Fibroblast of gingiva (primary cell): ENCODE data around the gene TMEM45A.
"Not testable (repeated sequence)": the region's sequence is repeated elsewhere in the genome, so short reads cannot be mapped to it uniquely, and the experiment has no call there.

Experiments
- DNase-seq: peaks from one replicate; pipeline ENCODE4 v3.0.0-alpha.2; 2011; ENCODE audit warnings: low read depth

TMEM45A gene

DNA sequence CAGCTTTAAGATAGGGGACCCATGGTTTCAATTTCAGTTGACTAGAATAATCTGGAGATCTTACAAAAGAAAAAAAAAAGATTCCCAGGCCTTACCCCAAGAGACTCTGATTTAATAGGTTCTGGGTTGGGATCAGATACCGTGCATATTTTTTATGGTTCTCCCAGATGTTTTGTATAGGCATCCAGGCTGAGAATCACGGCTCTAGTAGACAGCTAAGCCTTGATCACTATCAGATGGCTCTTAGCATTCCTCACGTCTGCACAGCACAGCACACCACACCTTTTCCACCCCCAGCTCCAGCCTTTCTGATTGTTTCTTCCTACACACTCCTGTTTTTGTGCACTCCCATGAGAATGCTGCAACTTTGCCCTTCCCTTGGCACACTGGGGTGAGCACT is 40.8 kb downstream of the TMEM45A start:
- peak; percentile 83 for DNase-seq

DNA sequence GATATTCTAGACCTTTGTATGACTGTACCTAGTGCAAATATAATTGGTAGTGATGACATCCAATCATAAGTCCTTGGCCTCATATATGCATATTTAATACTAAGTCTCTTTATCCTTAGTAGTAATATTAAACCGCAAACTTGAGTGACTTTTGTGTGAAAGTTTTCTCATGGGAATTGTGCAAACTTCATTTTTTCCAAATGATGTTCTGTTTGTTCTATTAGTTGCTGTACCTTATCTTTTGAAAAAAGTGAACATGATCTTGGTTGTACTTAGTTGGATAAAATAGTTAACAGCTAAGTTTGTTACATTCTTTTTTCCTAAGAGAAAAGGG is 43.2 kb downstream of the TMEM45A start:
- peak; percentile 52 for DNase-seq

DNA sequence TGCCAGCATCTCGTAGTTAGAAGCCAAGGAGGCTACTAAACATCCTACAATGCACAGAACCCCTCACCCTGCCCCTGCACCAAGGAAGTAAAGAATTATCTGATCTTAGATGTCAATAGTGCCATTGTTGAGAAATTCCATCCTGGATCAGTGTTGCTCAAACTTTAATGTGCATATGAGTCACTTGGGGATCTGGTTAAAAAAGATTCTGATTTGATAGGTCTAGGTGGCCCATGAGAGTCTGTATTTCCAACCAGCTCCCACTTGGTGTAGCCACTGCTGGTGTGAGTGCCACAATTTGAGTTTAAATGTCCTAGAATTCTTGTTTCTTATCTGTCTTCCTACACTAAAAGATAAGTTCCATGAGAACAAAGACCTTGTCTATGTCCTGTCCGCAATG is 43.7 kb downstream of the TMEM45A start:
- peak; percentile 37 for DNase-seq

DNA sequence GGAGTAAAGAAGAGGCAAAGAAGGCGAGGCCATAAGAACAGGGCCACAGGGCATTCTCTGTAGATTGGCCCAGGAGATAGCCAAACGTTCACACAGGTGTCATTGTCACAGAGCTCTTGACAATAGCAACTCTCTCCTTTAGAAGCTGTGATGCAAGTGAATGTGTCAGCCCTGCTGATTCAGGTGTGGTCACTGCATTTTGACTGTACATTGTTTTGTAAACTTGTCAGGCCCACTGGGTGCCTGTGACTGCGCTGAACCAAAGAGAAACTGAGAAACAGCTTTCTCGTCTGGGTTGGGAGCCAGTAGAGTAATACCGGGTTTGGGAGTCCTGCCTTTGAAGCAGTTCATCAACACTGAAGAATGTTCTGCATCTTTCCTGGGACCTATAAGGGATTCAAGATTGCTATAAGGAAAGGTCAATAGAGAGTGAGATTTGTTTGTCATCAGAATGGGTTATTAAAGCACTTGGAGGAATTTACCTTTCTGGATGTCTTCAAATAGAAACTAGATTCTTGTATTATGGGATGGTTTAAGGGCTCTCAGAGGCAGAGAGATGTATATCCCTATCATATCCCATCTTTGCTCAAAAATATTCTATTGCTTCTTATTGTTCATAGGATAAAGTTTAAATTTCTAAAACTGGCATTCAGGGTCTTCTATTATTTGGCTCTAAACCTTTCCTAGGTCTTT is 45.4 kb downstream of the TMEM45A start:
- no peak for DNase-seq

DNA sequence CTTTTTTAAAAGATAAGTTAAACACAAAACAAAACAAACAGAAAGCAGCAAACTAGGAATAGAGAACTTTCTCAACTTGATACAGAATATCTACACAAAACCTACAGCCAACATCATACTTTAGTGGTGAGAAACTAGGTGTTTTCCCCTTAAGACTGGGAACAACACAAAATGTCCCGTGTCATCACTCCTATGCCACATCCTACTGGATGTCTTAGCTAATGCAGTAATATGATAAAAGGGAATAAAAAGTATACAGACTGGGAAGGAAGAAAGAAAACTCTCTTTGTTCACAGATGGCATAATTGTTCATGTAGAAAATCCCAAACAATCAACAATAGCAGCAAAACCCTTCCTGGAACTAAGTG is 45.9 kb downstream of the TMEM45A start:
- peak; percentile 36 for DNase-seq

DNA sequence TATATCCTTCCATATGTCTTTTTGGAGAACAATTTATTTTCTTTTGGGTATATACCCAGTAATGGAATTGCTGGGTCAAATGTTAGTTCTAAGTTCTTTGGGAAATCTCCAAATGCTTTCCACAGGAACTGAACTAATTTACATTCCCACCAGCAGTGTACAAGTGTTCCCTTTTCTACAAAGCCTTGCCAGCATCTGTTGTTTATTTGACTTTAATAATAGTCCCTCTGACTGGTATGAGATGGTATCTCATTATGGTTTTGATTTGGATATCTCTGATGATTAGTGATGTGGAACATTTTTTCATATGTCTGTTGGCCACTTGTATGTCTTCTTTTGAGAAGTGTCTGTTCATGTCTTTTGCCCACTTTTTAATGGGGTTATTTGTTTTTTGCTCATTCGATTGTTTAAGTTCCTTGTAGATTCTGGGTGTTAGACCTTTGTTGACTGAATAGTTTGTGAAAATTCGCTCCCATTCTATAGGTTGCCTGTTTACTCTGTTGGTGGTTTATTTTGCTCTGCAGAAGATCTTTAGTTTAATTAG is 48.4 kb downstream of the TMEM45A start:
- peak; percentile 77 for DNase-seq

DNA sequence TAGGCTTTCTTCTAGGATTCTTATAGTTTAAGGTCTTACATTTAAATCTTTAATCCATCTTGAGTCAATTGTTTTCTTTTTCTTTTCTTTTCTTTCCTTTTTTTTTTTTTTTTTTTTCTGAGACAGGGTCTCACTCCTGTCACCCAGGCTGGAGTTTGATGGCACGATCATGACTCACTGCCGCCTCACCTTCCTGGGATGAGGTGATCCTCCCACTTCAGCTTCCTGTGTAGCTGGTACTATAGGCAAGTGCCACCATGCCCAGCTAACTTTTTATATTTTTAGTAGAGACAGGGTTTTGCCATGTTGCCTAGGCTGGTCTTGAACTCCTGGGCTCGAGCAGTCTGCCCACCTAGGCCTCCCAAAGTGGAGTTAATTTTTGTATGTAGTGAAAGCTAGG is 49.0 kb downstream of the TMEM45A start:
- not testable (repeated sequence) for DNase-seq

DNA sequence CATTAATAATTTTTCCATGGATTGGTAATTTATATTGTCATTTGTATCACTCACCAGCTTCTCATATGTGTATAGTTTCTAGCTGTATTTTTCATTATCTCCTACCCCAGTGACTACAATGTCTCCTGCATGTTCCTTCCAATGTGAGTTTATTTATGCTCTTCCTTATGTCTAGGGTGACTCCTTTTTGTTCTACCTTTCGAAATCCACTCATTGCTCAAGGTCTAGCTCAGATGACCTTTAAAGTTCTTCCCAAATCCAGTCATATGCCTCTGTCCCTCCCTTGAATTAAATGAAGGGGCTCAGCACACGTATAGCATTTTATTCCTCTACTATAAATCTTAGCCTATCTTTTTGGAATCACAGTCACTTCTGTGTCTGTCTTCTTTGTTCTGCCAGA is 53.0 kb downstream of the TMEM45A start:
- DNase-seq: peak; percentile 43

DNA sequence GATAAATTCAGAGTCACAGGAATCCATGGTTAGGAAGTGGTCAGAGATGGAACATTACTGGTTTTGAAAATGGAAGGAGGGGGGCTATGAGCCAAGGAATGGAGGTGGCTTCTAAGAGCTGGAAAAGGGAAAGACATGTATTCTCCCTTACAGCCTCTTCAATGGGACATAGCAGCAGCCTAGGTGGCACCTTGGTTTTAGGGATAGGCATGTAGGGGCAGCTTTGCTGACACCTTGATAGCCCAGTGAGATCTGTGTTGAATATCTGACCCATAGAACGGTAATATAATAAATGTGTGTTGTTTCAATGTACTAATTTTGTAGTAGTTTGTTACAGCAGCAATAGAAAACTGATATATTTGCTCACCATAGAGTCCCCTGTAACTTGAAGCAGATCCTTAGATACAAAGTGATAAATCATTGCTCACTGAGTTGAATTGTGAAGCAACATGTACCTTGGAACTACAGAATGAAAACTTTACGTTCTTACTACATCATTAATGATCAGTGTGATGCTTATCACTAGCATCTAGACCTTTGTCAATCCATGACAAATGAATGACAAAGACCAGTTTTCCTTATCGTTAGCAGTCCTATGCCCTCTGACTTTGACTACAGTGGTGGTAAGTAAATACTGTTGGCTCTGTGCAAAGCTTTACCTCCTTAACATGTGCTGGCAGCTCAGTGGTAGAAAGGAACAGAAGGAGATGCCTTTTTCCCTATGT is 53.8 kb downstream of the TMEM45A start:
- no peak for DNase-seq

DNA sequence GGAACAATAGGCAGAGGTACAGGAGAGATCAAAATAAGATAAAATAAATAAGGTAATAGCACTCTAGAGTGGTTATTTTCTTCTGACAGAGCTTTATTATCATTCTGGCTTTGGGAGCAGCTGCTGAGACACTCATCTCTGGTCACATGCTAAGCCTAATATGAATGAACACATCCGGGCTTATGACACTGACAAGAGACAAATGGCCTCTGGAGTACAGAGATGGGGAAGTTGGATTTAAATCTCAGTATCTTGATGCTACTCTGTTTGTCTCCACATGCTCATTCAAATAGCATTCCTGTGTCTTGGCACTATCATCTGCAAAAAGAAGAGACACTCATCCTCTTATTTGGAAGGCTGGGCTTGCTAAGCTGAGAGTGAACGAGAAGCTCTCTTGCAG is 55.6 kb downstream of the TMEM45A start:
- peak; percentile 19 for DNase-seq

DNA sequence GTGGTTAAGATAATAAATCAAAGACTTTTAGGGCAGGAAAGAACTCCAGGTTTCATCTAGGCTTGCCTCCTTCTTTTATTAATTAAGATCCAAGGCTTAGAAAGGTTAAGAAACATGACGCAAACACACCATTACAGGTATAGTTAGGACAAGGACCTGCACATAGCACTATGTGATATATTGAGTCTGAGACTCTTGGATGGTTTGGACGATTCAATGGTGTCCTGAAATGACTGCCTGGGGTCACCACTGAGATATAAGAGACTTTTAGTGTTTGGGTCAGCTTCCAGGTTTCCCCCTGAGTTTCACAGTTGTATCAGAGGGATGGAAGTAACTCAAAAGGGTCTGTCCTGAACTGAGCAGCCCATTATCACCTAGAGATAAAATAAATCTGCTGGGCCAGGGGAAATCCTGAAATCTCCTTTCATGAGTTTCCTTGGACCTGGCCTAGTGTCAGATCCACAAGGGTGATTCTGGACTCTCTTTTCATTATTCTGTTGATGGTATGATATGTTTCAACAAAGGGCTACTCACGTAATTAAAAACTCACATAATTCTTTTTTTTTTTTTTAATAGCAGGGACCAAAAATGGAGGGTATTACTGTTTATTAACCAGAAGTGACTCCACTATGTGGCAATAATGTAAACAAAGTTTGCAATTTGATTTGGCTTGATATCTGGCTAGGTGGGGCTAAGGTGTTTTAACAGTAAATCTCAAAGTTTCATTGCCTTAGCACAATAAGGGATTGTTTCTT is 61.4 kb downstream of the TMEM45A start:
- DNase-seq: no peak

DNA sequence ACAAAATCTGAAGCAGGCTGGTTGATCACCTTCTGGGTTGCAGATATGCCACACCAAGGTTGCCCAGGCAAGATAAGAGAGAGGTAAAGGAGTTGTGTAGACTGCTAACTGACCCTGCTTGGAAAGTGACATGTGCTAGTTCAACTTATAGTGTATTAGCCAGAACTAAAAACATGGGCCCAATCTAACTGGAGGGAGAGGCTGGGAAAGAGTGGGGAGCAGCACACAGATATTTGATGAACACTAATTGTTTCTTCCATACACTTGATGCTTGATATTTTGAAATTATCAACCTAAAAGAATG is 61.9 kb downstream of the TMEM45A start:
- no peak for DNase-seq

DNA sequence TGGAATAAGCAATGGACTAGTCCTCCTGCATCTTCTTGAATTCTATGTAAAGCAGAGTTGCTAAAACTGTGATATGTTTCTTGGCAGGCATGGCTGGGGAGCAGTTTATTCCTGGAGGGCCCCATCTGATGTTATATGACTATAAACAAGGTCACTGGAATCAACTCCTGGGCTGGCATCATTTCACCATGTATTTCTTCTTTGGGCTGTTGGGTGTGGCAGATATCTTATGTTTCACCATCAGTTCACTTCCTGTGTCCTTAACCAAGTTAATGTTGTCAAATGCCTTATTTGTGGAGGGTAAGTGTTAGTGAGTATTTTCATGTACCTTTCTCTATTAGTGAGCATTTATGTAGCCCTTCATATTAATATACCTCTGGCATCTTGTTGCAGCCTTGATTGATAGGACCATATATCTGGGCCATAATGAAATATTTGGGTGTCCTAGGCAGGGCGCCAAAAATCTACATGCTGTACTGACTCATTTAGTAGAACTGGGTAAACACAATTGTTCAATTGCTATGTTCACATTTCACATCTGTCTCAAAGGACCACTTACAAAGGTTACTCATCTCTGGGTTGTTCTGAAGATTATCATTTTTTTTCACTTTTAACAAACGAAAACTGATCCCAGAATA is 64.4 kb downstream of the TMEM45A start:
- peak; percentile 87 for DNase-seq

DNA sequence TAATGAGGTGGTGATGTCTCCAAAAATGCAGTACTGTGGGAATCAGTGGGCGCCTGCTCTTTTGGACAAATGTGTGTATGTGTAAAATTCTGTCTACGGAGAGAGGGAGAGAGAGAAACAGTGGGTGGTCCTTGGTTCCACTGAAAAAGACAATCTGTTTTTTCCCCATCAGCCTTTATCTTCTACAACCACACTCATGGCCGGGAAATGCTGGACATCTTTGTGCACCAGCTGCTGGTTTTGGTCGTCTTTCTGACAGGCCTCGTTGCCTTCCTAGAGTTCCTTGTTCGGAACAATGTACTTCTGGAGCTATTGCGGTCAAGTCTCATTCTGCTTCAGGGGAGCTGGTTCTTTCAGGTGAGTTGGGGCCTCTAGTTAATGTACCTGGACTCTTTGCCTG is 65.8 kb downstream of the TMEM45A start:
- DNase-seq: no peak

DNA sequence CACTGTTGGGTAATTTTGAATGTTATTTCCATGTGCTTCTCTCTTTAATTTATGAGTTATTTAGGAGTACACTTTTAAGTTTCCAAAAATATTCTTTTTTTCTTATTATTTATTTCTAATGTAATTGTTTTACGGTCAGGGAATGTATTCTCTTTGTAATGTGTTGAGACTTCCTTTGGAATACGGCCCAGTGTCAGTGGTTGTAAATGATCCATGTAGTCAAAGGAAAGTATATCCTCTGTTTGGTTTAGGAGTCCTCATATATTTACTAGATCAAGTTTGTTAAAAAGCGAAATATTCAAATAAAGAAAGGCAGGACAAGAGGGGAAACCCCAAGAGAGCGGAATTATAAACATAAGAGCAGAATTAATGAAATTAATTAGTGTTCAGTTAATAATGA is 68.0 kb downstream of the TMEM45A start:
- peak; percentile 39 for DNase-seq

DNA sequence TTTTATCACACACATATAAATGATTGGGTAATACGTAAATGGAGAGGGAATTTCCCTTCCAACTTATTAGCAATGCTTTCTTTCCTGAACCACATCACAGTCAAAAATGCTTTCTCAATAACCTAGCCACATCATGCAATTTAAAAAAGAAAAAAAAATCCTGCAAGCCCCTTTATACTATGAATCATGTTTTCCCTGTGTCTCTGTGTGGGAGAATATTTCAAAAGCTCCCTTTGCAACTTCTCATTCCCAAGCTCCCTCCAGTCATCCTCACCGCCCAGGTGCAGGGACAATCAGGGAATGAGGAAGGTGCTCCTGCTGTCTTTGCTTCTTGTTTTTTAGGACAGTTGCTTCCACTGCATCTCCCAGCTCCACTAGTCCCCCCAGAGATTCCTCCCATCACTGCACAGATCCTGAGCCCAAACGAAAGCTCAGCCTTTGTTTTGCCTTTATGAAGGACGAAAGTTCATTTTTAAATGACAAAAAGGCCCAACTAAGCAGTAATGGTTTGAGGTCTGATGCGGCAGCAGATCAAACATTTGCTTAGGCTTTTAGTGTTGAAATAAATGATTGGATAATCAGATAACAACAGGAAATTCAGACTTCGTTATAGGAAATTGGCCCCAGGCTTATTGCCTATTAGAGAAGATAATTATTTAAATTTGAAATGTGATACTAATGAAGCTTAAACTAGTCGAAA is 69.2 kb downstream of the TMEM45A start:
- peak; percentile 89 for DNase-seq

DNA sequence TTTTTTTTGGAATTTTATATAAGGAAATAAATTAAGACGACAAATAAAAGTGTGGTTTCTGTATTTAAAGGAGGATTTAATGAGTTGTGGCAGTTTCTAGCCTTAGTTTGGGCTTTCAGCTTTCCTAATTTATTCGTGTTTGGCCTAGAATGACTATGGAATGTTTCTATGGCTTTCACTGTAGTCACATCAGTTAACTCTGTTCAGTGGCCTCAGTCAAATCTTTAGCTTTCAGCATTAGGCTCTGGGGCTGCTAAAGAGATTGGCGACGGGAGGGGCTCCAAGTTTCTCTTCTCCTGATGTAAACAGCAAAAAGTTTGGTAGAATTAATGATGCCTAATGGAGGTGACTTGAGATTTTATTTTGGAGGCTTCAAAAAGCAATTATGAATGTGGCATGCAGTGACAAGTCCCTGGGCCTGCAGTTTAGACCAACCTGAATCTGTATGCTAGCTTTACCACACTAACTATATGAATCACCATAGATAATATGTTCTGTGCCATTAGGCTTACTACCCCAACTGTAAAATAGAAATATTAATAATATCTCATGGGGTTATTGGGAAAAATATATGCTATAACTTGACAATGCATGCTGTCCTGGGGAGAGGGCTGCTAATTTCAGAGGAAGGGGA is 69.9 kb downstream of the TMEM45A start:
- DNase-seq: no peak

DNA sequence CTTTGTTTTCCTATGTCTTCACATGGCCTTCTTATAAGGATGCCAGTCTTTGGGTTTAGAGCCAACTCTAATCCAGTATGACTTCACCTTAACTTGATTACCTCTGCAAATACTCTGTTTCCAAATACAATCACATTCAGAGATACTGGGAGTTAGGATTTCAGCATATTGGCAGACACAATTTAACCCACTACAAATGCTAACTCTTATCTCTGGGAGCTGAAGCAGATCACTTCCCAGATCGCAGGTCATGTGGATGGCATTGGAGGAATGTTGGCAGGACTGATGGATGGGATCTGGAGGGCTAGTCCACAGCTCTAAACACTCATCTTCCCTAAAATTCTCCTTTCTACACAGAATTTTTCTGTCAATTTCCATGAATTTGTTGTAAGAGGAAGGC is 70.8 kb downstream of the TMEM45A start:
- DNase-seq: no peak

DNA sequence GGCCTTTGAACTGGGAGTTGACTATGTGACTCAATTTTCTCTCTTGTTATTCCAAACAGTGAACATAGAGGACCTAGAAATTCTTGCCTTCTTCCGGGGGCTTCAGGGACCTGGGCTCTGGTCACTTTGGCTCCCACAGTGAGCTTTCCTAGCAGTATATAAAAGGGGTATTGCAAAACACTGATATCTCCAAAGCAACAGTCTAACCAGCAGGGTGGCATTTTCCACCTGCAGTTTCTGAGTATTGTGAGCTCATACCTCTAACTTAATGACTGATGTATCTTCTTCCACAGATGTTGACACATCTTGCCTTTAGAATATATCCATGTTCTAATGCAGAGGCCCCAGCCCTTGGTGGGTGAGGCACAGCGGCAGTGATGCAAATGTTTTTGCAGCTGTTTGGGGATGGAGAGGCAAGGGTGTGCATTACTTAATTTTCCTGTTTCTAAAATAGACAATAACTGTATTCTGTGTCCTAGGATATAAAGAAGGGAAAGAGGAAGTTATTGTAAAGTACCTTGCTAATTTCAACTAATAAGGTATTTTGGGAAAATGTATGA is 71.3 kb downstream of the TMEM45A start:
- DNase-seq: no peak

DNA sequence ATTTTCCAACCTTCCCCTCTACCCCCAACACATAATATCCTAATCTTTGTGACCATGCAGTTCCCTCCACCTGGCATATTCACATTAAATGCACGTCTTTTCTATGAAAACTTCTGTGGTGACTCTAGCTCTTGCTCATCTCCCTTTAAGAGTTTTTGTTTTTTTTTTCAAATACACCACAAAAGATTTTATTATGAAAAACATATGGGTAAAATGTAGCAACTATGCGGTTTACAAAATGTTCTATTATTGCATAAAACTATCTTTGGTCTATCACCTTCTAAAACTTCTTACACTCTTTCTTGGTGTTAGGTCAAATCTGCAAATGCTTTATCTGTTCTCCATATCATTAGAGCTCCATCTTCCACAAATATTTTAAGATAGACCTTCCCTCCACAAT is 78.4 kb downstream of the TMEM45A start:
- DNase-seq: peak; percentile 56

DNA sequence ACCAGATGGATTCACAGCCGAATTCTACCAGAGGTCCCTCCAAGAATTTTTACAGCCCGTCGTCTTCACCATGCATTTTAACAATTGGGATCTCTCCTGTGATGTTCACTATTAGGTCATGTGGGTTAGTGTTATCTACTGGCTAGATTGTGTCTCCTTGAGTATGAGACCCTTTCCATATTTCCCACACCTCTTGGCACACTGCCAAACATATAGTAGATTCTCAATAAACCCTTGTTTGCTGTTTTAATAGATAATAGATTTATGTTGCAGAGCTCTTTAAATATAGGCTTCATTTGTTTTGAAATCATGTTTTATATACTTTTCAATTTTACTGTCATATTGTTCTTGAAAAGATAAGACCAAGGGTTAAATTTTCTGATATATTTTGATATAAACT is 82.1 kb downstream of the TMEM45A start:
- no peak for DNase-seq
